Ascending aorta (tissue), 2 donors: ENCODE measurements around the gene PRKAG2. TPM values are rescaled to one million over a fixed set of nuclear protein-coding genes. Genes with fewer than 3 reads are reported as not detected.
A peak's percentile ranks its signal among the peaks of the same experiment; 100 is the strongest.

ENCODE experiments used
- DNase-seq, 2 donors: peaks; one replicate each; pipeline ENCODE4 v3.0.0-alpha.2; 2019; ENCODE audit warnings: low spot score in 2 of 2
- H3K27ac ChIP-seq, 2 donors: fragments of 200-600 bp; sonication (generic); one replicate each; pipeline ENCODE4 v1.5.1; 2016 to 2017; ENCODE audit warnings: mild to moderate bottlenecking in 1 of 2
- H3K27me3 ChIP-seq: fragments of 200-600 bp; sonication (generic); one replicate; pipeline ENCODE4 v1.5.1; 2017
- H3K36me3 ChIP-seq, 2 donors: fragments of 200-600 bp; sonication (generic); one replicate each; pipeline ENCODE4 v1.5.1; 2016
- H3K4me1 ChIP-seq, 2 donors: fragments of 200-600 bp; sonication (generic); one replicate each; pipeline ENCODE4 v1.5.1; 2016 to 2017; ENCODE audit warnings: mild to moderate bottlenecking in 1 of 2
- H3K4me3 ChIP-seq, 2 donors: fragments of 200-600 bp; sonication (generic); one replicate each; pipeline ENCODE4 v1.5.1; 2016 to 2017; ENCODE audit warnings: mild to moderate bottlenecking in 1 of 2
- H3K9me3 ChIP-seq, 2 donors: fragments of 200-600 bp; sonication (generic); one replicate each; pipeline ENCODE4 v1.5.1; 2016
- CTCF ChIP-seq, 3 experiments: fragments of 200-600 bp in 2 of 3; fragments of 450-650 bp in 1 of 3; sonication (generic) in 2 of 3; IDR thresholded peaks; one replicate each; pipeline ENCODE4 v1.5.1; 2016 to 2019; ENCODE audit warnings: antibody characterized with exemption in 3 of 3, mild to moderate bottlenecking in 1 of 3, moderate library complexity in 1 of 3
- intact Hi-C: fragments of 100-400 bp; cut with DNase I; formaldehyde crosslinking; loops from one replicate; pipeline ENCODE4 v1.15.1; 2023
- total RNA-seq: library from RNA; depleted of rRNA; stranded (reverse); fragments of >200 nt; gene quantifications from one replicate; pipeline ENCODE4 v1.1.0, GENCODE V29; 2016

Gene PRKAG2
- total RNA-seq, 1 donor from 2014 or later: 26.7 TPM

- Histone ChIP-seq H3K9me3 (no peaks in the 10 kb centered on the region), H3K4me3 (no peak overlapping the region), H3K36me3 (no peaks in the 10 kb centered on the region), H3K27ac (no peak overlapping the region), H3K27me3 (no peaks in the 10 kb centered on the region), H3K4me1 (peaks cover 0 to 23% of the 10 kb centered on the region in 2 donors)
- TF ChIP-seq CTCF (IDR thresholded peaks at IDR 0.05): no peak
- intact Hi-C loops: no loop called here
- no peak for DNase-seq
These were observed 136.6 kb downstream of the PRKAG2 start for GRCh38 chr7:151740081-151740851.

DNA sequence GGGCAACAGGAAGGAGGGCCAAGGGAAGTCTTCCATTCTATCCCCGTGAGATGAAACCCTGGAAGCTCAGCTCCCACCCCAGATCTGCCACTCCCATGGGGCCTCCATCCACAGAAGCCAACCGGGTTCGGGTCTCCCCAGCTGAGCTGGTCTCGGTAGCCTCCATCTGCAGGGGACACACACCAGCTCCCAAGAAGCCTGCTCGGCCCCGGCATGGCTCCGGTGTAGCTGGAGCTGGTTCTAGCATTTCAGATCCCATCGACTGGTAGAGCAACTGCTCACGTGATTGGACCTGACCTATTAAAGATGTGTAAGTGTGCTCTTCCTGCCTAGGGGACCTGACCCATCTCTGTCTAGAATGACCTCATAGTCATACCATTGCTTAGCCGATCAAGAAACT, 138.0 kb downstream of the PRKAG2 start:
- intact Hi-C loops: no loop called here
- H3K9me3 ChIP-seq: no peaks in the 10 kb centered on the region
- H3K27ac ChIP-seq: no peak overlapping the region
- H3K36me3 ChIP-seq: no peaks in the 10 kb centered on the region
- no peak for TF ChIP-seq CTCF (IDR thresholded peaks at IDR 0.05)
- no peak overlapping the region for H3K4me3 ChIP-seq
- no peaks in the 10 kb centered on the region for H3K27me3 ChIP-seq
- DNase-seq: no peak
- peaks cover 0 to 14% of the 10 kb centered on the region in 2 donors for H3K4me1 ChIP-seq

DNA sequence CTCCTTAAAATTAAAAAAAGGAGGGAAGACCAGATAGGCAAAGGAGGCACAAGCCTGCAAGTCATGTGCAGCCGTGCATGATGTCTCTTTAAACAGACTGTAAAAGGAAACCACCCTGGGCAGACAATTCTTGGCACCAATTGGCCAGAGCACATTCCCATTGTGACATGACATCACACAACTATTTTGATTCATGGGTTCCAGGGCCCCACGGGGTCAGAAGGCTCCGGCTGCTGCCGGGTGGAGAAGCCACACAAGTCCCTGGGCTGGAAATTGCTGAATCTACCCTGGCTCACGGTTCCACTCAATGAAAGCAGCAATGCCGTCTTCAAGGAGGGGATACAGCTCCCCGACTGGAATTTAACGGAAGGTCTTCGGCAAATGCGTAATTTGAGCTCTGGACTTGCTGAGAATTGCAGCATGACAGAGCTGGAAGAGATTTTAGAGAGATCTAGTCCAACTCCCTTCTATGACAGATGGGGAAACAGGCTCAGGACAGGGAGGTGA, 140.5 kb downstream of the PRKAG2 start:
- intact Hi-C loops: no loop called here
- peak overlapping the region in 1 of 2 donors; percentile 39 for H3K27ac ChIP-seq
- H3K4me3 ChIP-seq: peak overlapping the region; percentile 17 to 48
- peak in 1 of 2 donors; percentile 93 for DNase-seq
- H3K27me3 ChIP-seq: no peaks in the 10 kb centered on the region
- TF ChIP-seq CTCF (IDR thresholded peaks at IDR 0.05): peak; percentile 13 to 33 (median 32)
- H3K9me3 ChIP-seq: no peaks in the 10 kb centered on the region
- H3K4me1 ChIP-seq: peaks cover 0 to 10% of the 10 kb centered on the region in 2 donors
- H3K36me3 ChIP-seq: no peaks in the 10 kb centered on the region

- Histone ChIP-seq H3K4me3 (peak overlapping the region in 1 of 2 donors; percentile 48), H3K4me1 (peaks cover 0 to 10% of the 10 kb centered on the region in 2 donors), H3K27me3 (no peaks in the 10 kb centered on the region), H3K27ac (peak overlapping the region; percentile 31 to 39), H3K9me3 (no peaks in the 10 kb centered on the region), H3K36me3 (no peaks in the 10 kb centered on the region)
- intact Hi-C loops: no loop called here
- DNase-seq: no peak
- no peak for TF ChIP-seq CTCF (IDR thresholded peaks at IDR 0.05)
These were observed 141.0 kb downstream of the PRKAG2 start for GRCh38 chr7:151735851-151736402.

DNA sequence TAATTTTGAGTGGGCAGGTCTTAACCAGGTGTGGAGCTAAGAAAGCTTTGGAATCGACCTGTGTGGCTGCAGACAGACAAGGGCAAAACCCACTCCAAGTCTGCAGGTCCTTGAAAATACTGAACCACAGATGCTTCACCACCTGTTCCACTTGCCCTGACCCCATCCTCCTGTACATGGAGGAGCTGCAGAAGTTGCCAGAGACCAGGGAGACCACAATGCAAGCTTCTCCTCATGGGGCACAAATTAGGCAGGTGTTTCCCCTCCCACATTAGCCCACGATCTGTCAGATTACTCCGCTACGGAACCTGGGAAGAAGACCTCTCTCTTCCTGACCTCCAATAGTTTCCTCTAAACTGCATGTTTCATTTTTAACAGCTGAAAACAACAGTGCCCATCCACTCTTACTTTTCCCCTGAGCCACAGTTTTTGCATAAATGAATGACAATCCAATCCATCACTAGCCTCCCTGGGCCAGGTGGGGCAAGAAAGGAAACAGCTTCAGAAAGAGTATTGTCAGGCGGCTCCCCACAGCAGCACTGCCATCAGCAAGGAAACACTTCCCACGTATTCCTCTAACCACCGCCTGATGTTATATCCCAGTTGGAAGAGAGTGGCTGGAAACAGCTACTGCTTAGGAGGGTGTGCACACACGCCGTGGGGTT, 141.6 kb downstream of the PRKAG2 start:
- H3K4me1 ChIP-seq: peaks cover 0 to 10% of the 10 kb centered on the region in 2 donors
- H3K27ac ChIP-seq: peak overlapping the region in 1 of 2 donors; percentile 31
- intact Hi-C loops: no loop called here
- TF ChIP-seq CTCF (IDR thresholded peaks at IDR 0.05): no peak
- no peak for DNase-seq
- no peaks in the 10 kb centered on the region for H3K9me3 ChIP-seq
- H3K4me3 ChIP-seq: no peak overlapping the region
- H3K27me3 ChIP-seq: no peaks in the 10 kb centered on the region
- no peaks in the 10 kb centered on the region for H3K36me3 ChIP-seq
